Fibroblast of mammary gland (primary cell): Measurements from ENCODE around the gene ALDH1A2.
"Not testable (repeated sequence)": the region's sequence is repeated elsewhere in the genome, so short reads cannot be mapped to it uniquely, and the experiment has no call there.

Experiments used
- DNase-seq: peaks from one replicate; pipeline ENCODE4 v3.0.0-alpha.2; 2010; ENCODE audit warnings: low read depth
- H3K4me3 ChIP-seq: 2 replicates; pipeline ENCODE4 v1.5.1; 2011; ENCODE audit warnings: low read depth, mild to moderate bottlenecking, low read length, moderate library complexity; ENCODE audit not compliant: control insufficient read depth
- CTCF ChIP-seq: conservative IDR thresholded peaks from 2 replicates; pipeline ENCODE4 v1.5.1; 2011; ENCODE audit warnings: low read depth, low read length, inconsistent platforms; ENCODE audit not compliant: control insufficient read depth, insufficient read depth

ALDH1A2 gene

GRCh38 chr15:58053315-58054153, 12.0 kb downstream of the ALDH1A2 start:
- no peak for DNase-seq
- H3K4me3 ChIP-seq = no peak overlapping the region
- no peak for TF ChIP-seq CTCF

- H3K4me3 ChIP-seq = no peak overlapping the region
- DNase-seq = no peak
- no peak for TF ChIP-seq CTCF
Measured at GRCh38 chr15:58052334-58052733, 13.2 kb downstream of the ALDH1A2 start.

- no peak overlapping the region for H3K4me3 ChIP-seq
- no peak for TF ChIP-seq CTCF
- DNase-seq = no peak
Measured at GRCh38 chr15:58049520-58050227, 15.8 kb downstream of the ALDH1A2 start.

GRCh38 chr15:58048261-58048660, 17.2 kb downstream of the ALDH1A2 start:
- no peak for DNase-seq
- TF ChIP-seq CTCF = no peak
- H3K4me3 ChIP-seq = no peak overlapping the region

GRCh38 chr15:58047149-58047548, 18.4 kb downstream of the ALDH1A2 start:
- no peak for TF ChIP-seq CTCF
- no peak for DNase-seq

GRCh38 chr15:58046467-58046866, 19.0 kb downstream of the ALDH1A2 start:
- TF ChIP-seq CTCF = no peak
- no peak for DNase-seq
- H3K4me3 ChIP-seq = no peak overlapping the region

More at GRCh38 chr15:58047149-58047548, 18.4 kb downstream of the ALDH1A2 start:
- H3K4me3 ChIP-seq = no peak overlapping the region

- not testable (repeated sequence) for H3K4me3 ChIP-seq, DNase-seq
Measured at GRCh38 chr15:58045376-58045775, 20.1 kb downstream of the ALDH1A2 start.
